Stimulated activated CD8-positive, alpha-beta memory T cell treated with anti-CD3 and anti-CD28 coated beads, Interleukin-4, amount 100 ng/mL, for 1 hour (primary cell): Measurements from ENCODE around the gene CTDNEP1.

ENCODE experiments used
- DNase-seq, 2 donors: peaks; one replicate each; pipeline ENCODE4 v3.0.0-alpha.2; 2020; ENCODE audit warnings: low read depth in 2 of 2, low spot score in 1 of 2

The CTDNEP1 gene

DNA sequence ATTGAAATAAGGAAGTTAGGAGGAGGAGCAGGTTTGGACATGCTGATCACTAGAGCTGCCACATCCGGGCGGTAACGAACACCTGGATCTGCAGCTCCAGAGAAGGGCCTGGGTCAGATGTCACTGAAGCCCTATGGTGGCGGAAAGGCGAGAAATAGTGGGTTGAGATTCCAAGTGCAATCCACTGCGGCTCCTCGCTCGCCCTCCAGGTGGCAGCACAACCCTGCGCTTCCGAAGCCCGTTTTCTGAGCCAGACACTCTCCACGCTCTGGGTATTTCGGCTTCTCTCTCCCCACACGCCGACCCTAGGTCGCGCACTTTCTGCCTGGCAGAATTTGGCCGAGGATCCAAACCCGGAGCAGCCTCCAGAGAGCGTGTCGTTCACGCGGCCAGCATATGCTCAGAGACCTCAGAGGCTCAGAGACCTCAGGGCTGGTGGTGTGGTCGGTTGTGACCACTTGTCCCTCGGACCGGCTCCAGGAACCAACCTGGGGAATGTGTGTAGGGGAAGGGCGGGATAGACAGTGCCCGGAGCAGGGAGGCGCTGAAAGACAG, 29.1 kb upstream of the CTDNEP1 start:
- peak; percentile 61 to 71 for DNase-seq

DNA sequence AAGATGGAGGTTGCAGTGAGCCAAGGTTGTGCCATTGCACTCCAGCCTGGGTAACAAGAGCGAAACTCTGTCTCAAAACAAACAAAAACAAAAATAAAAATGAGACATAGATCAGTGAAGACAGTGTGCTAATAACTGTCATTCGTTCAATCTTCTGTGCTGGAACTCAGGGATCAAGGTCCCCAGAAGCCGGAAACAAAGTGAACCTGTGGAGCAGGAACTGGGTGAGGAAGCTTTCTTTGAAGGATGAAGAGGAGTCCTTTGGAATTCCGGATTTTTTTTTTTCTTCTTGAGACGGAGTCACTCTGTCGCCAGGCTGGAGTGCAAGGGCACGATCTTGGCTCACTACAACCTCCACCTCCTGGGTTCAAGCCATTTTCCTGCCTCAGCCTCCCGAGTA, 27.9 kb upstream of the CTDNEP1 start:
- no peak for DNase-seq

DNA sequence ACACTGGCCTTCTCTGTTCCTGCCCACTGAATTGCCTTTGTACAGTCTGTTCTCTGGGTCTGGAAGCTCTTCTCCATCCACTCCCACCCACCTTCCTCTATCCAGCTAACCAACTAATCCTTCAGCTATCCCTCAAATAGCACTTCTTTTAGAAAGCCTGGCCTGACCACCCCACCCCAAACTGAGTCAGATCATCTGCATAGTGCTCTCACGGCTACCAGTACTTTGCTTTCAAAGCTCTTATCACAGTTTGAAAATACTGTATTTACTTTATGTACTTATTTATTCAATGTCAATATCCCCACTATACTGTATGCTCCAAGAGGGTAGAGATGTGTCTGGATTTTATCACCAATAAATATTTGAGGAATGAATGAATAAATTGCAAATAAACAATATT, 15.2 kb upstream of the CTDNEP1 start:
- no peak for DNase-seq

DNA sequence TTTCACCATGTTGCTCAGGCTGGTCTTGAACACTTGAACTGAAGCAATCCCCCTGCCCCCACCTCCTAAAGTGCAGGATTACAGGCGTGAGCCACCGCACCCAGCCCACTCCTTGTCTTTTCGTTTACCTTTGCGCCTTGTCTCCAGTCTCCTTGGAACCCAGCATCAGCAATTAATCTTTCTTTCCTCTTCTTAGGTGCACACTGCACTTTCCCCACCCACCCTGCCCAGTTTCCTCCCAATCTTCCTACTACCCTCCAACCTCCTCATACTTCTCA, 12.2 kb upstream of the CTDNEP1 start:
- DNase-seq, result no peak

DNA sequence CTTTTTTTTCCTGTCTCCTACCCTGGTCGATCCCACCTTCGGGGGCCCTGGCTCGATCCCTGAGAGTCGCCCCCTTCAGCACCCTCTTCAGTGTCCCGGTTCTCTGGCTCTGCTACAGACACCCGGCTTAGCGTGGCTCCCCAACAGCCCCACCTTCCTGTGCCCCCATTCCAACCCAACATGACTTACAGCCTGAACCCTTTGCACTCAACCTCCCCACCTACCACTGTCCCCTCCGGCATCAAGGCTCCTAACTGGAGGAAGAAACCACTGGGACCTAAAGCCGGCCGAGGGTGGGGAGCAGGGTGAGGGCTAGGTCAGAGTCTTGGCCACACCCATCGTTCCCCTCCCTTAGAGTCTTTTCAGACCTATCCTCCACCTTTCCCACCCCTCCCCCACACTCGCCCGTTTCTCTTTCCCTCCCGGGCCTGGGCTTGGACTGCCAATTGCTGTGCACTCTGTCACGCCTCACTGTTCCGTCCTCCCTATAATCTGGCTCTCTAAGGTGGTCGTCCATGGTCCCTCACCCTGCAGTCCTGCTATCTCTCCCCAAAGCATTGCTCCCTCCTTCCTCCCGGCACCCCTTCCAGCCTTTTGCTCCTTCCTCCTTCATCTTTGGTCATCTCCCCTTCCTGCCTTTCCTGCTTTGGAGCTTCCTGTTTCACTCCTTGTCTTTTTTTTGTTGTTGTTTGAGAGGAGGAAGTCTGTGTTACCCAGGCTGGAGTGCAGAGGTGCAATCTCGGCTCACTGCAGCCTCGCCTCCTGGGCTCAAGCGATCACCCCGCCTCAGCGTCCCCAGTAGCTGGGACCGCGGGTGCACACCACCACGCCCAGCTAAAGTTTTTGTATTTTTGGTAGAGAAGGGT, 11.6 kb upstream of the CTDNEP1 start:
- DNase-seq, result no peak

DNA sequence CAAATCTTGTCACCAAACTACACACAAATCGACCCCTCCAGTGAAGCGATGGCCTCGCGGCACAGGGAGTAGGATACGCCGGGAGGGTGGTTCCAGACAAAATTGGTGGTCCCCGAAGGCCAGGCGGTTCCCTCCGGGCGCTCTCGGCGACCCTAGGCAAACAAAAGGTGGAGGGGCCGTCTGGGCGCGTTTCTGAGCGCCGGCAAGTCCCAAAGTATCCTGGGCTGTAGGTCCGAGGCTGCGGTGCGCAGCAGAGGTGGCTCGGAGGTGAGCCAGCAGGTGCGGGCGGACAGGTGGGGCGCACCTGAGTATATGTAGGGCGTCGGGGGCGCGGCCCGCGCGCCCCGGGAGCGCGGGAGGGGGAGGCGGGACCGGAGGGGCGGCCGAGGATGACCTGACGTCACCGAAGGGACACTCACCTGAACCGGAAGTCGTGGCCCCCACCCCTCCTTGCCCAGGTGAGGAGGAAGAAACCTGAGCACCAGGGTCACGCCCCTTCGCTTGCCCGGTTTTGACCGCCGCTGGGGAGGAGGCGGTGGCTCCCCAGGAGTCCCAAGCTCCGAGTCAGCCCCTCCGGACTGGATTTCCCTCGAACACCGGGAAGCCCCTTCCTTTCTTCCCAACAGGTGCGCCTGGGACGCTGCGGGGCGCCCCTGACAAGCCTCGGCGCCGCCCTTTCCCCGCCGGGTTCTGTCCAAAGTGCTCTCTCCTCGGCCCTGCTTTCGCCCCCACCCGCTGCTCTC, 10.8 kb upstream of the CTDNEP1 start, which contains the start of gene CLDN7:
TSS of gene CLDN7 (minus strand) at position 287 of the 743 bp plus-strand sequence. CDS start 435 bp downstream, outside the sequence.
- DNase-seq, result no peak

DNA sequence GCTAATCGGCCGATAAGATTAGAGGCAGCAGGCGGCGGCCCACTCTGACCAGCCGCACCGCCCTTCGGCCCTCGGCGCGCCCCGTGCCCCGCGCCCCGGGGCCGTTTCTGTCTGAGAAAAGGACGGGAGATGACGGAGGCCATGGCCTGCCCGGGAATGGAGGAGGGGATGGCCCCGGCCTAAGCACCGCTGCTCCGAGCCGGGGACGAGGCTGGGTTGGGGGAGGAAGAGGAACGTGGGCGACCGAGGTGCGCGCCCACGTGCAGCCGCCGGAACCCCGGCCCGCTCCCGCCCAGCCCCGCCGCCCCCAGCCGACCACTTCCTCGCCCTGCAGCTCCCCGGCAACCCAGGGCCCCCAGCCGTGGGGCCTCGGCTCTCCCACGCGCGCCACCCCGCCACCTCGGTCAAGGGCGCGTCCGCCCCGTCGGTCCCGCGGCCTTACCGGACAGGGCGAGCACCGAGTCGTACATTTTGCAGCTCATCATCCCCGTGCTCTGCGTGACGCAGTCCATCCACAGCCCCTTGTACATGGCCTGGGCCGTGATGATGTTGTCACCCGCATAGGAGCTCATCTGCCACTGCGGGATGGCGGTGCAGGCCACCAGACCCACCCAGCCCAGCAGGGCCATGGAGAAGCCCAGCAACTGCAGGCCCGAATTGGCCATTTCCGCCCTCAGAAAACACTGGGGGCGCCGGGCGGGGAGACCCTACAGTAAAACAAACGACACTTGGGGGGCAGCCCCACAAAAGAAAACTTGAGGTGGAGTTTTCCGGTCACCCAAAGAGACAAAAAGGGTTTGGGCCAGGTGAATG, 10.1 kb upstream of the CTDNEP1 start:
- DNase-seq, result no peak

DNA sequence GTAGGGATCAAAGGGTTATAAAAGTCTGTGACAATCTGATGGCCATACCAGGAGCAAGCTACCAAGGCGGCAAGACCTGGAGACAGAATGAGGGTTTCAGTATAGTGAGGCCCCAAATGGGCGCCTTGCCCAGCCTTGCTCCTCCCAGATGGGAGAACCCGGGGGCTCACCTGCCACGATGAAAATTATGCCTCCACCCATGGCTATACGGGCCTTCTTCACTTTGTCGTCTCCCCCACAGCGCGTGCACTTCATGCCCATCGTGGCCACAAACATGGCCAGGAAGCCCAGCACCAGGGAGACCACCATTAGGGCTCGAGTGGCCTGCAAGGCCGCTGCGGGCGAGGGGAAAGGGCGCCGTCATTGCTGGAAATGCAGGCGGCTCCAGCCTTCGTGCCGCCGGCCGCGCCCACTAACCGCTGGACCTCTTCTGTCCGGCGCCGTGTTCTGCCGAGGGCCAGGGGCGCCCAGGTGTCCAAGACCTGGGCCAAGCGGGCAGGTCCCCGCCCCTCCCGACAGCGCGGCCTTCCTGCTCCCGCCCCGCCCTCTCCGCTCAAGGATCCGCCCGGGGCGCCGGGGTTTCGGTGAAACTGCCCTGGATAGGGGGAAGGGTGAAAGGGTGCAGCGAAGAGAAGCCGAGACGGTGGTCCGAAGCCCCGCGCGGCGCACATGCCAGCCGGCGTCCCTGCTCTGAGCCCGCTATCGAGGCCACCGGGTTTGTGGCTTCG, 9.3 kb upstream of the CTDNEP1 start:
- no peak for DNase-seq

DNA sequence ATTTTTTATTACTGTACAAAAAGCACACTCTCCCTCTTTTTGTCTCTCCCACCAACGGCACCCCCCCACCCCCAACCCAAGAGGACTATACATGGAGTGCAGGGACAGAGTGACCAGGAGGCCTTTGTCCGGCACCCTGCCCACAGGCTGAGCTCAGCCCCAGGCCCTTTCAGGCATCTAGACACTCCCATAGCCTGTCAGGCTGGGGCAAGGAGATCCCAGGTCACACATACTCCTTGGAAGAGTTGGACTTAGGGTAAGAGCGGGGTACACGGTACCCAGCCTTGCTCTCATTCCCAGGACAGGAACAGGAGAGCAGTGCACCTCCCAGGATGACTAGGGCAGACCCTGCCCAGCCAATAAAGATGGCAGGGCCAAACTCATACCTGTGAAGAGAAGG, 8.6 kb upstream of the CTDNEP1 start:
- DNase-seq, result no peak

DNA sequence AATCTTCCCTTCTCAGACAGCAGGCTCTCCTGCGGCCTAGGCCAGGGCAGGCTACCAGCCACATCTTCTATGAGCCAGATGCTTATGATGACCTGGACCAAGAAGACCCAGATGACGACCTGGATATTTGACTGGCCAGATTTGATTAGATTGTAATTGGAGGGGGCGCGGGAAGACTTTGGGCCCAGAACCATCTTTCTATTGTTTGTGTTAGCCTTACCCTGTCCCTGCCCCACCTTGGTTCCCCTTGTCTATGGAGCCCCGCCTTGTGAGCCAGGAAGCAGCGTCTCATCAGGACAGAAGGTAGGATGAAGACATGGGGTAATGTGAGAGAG, 8.0 kb upstream of the CTDNEP1 start:
- DNase-seq, result no peak

DNA sequence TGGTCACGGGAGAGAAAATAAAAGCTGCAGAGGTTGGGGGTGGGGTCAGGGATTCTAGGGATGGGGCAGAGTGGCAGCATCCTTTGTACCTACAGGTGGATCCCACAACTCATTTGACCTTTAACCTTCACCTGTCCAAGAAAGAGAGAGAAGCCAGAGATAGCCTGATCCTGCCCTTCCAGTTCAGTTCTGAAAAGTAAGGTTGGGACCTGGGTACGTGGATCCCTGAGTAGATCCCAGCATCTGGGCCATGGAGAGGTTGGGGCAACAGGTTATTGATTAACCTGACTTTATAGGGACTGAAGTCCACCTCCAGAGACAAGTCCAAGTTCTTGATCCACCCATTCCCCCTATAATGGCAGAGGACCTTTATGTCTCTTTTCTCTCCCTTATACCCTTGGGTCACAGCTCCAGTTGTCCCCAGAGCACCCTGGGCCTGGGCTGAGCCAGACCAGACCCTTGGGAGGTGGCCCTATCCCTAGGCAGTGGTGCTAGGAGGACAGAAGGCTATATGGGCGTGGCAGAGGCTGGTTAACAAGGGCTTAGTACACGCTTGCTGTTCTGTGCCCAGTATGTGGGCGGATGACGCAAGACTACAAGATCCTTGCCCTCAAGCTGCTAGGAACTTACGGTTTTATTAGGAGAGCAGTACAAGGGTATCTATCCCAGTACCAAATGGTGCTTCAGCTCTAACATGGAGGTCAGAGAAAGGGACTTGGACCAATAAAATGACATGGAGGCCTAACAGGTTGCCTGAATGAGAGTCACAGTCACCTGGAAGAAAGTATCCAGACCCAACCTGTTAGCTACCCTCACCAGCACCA, 7.4 kb upstream of the CTDNEP1 start:
- no peak for DNase-seq

DNA sequence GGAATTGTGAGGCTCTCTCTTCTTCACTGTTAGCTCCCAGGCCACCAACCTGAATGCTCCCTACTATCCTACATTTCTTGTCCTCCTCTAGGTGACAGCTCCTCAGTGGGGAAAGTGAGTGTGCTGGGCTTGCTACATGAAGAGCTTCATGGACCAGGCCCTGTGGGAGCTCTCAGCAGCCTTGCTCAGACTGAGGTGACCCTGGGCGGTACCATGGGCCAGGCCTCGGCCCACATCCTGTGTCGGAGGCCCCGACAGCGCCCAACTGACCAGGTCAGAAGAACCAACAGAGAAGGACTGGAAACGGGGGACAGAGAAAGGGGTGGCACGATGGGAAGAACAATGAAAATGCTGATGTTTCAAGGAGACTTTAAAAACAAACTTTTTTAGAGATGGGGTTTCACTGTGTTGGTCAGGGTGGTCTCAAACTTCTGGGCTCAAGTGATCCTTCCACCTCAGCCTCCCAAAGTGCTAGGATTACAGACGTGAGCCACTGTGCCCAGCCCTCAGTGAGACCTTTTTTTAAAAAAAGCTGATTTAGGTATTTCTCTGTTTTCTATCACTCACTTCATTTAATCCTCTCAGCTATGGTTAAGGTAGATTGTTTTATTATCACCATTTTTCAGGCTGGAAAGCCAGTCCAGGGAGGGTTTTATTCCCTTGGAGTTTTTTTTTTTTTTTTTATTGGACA, 5.4 kb upstream of the CTDNEP1 start:
- no peak for DNase-seq

DNA sequence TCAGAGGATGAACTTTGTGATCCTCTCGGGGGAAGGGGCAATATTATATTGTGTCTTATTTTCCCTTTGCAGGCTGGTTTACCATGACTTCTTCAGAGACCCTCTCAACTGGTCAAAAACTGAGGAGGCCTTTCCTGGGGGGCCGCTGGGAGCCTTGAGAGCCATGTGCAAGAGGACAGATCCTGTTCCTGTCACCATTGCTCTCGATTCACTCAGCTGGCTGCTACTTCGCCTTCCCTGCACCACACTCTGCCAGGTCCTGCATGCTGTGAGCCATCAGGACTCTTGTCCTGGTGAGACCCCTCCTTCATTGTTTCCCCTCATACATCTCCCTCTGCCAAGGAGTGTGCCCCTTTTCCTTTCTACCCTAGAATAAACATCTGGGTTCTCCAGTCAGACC, 3.0 kb upstream of the CTDNEP1 start:
- DNase-seq, result no peak

DNA sequence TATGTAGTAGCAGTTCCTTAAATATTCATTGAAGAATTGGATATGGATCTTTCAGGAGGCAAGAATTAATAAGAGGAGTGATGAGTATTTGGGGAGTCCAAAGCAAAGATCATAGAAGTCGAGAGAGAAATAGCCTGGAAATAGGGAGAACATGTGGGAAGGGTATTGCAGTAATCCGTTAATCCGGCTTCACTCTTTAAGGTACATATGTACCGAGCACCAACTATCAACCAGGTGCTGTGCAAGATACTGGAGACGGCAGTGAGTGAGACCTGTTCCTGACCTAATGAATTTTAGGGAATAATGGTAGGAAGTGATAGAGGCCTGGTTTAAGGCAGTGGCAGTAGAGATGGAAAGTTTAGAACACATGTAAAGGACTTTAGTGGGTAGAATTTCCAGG, 1.5 kb upstream of the CTDNEP1 start:
- DNase-seq, result no peak

DNA sequence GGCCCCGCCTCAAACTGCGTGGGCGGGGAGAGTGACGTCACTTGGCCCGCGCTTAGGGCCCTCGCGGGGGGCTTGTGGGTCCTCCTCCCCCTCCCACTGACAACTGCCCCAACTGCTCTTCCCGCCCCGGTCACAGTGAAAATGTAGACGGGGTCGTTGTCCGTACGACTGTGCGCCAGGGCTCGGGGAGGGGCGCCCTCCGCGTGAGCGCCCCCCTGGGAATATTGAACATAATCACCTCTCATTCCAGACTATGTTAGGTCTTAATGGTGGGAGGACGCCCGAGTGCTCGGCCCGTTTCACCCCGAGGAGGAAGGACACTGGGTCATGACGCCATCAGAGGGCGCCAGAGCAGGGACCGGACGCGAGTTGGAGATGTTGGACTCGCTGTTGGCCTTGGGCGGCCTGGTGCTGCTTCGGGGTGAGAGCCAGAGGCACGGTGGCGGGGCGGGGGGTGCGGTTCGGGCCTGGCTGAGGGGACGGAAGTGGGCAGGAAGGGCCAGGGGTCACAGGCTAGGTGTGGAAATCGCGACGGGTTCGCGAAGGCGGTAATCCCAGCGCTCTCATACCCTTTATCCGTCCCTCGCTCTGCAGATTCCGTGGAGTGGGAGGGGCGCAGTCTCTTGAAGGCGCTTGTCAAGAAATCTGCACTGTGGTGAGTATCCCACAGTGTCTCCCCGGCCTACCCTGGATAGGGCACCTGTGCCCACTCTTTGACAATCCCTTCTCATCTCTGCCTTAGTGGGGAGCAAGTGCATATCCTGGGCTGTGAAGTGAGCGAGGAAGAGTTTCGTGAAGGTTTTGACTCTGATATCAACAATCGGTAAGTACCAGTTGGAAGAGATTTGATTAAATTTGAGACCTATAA, 876 bp upstream of the CTDNEP1 start, which contains the start of gene ELP5:
TSS of gene ELP5 (plus strand) at position 40 of the 868 bp plus-strand sequence. CDS start at position 376, 336 bp downstream.
- peak; percentile 72 to 73 for DNase-seq

DNA sequence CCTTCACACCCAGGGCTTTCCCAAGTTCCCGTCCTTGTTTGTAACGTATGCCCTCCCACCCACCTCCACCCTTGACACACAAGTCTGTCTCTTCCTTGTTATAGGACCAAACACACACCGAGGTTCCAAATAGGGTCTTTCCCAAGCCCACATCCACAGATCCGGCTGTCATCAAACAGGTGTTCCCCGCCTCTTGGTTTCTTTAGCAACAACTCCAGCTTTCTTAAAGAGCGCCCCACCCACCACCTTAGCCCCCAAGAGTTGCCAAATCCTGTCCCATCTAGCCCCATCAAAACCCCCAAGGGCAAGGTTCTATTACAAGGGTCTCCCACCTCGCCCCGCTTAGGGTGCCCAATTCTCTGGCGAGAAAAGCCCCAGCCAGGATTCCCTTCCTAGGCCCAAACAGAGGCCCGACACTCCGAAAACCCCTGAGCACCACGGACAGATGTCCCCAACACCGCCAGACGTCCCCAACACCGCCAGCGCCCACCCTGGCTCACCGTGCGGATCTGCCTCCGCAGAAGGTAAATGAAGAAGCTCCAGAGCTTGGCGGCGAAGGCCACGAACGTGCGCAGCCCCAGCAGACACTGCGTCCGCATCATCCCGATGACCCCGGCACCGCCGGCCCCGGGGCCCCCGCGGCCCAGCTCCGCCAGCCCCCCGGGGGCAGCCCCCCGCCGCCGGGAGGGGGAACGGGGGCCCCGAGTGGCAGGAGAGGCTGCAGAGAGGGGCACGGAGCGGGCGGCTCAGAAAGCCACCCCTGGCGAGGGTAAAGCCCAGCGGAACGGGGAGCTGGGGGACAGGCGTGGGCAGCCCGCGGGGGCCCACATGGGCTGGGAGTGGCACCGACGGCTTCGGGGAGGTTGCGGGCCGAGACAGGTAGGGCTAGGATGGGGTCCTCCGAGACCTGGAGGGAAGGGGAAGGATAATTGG, 573 bp downstream of the CTDNEP1 start:
- DNase-seq, result no peak

DNA sequence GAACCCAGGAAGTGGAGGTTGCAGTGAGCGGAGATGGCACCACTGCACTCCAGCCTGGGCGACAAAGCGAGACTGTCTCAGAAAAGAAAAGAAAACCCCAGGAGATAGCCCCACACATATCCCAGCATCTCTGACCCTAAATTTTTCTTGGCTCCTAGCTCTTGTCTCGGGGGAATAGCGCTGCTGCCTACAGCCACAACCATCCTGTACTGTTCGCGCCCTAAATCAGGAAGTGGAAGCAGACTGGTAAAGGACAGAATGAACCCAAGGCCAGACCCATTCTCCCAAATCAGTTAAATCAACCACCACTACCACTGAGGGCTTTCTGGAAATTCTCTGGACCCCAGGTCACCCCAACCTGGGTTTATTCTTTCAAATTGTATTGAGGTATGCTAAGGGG, 1.7 kb downstream of the CTDNEP1 start:
- no peak for DNase-seq
